GM18870 (cell line): Measurements from ENCODE around the gene CABP4.

Experiments used
- ATAC-seq: cut with Tn5 transposase; IDR thresholded peaks from one replicate; pipeline ENCODE4 v1.9.1; 2021; ENCODE audit warnings: moderate library complexity; ENCODE audit not compliant: unreplicated experiment

CABP4 gene

DNA sequence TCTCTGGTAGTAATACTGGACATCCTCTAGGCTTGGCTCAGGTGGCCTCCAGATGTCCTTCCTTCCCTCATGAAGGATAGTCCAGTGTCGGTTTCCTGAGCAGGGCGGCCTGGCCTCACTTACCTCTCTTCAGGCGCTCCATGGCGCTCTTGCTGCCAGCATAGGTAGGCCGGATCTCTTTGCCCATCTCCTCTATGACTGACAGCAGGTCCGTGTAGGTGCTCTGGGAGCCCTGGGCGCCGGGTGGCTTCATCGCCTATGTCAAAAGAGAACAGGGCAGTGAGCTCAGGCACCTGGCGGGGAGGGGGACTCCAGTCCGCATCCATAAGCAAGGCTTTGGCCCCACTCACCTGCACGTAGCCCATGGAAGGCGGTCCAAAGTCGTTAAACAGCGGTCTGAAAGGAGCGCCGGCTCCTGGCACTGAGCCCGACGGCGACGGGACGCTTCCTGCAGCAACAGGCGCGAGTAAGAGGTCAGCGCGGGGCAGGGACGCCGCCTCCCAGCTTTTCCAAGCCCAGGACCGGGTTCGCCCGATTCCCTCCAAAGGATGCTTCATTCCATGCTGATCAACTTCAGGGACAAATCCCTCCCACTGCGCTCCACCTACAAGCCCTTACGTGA, 52.2 kb downstream of the CABP4 start:
- no peak for ATAC-seq

DNA sequence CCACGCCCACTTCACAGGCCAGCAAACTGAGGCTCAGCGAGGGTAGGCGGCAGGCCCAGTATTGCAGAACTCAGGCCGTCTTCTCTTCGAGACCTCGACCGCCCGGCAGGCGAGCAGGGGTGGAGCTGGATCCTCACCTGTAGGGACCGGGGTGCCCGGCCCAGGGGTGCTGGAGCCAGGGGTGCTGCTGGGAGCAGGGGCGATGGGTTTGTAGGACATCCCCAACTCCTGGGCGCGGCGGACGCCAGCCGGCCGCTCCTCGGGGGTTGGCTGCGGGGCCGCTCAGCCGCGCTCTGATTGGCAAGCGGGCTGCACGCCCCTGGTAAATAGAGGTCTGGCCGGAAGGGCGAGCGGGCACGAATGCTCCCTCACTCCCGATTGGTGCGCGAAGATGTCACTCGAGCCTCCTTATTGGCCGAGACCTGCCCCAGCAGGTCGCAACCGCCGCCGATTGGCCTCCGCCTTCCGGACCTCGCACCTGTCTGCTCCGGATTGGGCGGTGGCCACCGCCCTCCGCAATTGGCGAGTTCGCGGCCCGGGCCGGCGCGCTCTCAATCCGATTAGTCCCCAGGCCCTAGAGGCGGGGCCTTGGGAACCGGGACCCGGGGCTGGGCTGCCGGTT, 52.8 kb downstream of the CABP4 start, which contains the start of gene CDK2AP2:
Gene CDK2AP2 (minus strand): TSS at position 299 of the 622 bp plus-strand sequence. CDS start 80 bp downstream, at position 219.
- ATAC-seq: peak; percentile 71

DNA sequence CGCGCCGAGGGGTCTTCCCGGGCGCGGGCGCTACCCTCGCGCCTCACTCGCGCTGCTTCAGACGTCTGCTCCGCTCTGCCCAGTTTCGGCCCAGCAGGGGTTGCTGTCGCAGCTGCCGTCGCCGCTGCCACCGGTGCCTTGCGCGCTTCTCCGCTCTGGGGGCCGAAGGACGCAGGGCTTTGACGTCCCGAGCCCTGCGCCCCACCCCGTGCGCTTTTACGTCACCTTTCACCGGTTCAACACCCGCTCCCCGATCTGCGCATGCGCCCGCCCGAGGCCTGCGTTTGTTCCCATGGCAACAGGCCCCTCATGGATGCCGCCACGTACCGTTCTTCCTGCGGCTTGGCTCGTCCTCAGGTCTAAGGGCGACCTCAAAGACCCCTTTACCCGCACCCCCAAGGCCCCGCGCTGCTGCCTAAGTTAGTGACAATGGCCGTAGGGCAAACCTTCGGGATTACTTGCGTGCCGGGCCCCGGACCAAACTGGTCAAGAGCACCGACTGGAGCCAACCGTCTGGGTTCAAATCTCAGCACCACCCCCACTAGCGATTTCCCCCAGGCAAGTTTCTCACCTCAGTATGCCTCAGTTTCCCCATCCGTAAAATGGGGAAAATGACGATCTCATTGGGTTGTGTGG, 53.5 kb downstream of the CABP4 start:
- peak; percentile 34 for ATAC-seq

DNA sequence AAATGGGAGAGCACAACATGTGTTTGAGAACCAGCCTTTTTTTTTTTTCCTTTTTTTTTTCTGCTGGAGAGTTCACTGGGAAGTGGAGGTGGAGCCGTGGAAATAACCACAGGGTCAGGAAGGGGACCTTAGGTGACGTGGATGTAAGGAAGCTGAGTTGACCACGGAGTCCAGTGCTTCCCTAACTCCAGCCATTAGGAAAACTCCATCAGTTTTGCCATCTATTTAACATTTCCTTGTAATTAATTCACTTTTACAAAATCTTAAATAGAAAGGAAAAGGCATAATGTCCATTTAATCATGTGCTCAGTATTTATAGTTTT, 54.8 kb downstream of the CABP4 start:
- no peak for ATAC-seq
